Daoy (cell line): ENCODE results near the gene EPHB1. TPM values are rescaled to one million over a fixed set of nuclear protein-coding genes. Genes with fewer than 3 reads are reported as not detected.
A peak's percentile ranks its signal among the peaks of the same experiment; 100 is the strongest.
"Not testable (repeated sequence)": the region's sequence is repeated elsewhere in the genome, so short reads cannot be mapped to it uniquely, and the experiment has no call there.

Experiments used
- DNase-seq: peaks from one replicate; pipeline ENCODE4 v3.0.0-alpha.2; 2015; ENCODE audit warnings: low read depth
- total RNA-seq: library from RNA; depleted of rRNA; stranded (reverse); fragments of >200 nt; shearing (Covaris generic); gene quantifications from 2 replicates; pipeline ENCODE4 v1.2.3, GENCODE V29; 2014

EPHB1 gene
- total RNA-seq, 1 experiment from 2014 or later = 2.5 TPM

DNA sequence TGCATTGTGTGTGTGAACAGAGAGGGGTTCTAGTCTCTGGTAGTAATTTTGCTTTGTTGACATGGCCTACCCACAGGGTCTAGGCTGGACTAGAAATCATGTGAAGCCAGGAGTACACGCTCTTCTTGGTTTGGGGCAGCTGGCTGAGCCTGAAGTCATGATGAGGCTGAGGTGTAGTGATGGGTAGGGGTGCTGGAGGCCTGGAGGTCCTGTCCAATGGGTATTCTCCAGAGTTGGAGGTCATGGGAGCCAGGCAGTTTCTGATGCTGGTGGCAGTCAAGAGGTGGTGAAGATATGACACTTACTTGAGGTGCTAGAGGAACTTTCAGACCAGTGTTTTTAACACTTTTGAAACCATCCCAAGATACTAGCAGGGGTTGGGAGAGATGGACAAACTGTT, 18.5 kb upstream of the EPHB1 start:
- no peak for DNase-seq

GRCh38 chr3:134777341-134777740, 17.7 kb upstream of the EPHB1 start:
- no peak for DNase-seq

GRCh38 chr3:134788283-134788682, 6.8 kb upstream of the EPHB1 start:
- not testable (repeated sequence) for DNase-seq

DNA sequence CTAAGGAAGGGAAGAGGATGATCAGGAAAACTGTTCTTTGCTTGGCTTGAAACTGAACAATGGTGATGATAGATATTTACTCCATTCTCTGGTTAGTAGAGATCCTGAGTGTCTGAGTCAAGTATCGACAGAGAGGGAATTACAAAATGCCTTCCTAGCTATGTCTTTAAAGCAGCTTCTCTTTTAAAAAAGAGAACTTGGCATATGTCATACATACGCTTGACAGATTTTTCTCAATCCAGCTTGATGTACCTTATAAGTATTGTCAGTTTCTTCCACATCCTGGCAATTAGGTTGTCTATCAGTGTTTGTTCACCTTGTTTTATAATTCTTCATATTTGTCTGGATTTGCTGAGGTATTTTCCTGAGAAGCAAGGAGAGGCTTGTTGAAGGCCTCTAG, 5.0 kb upstream of the EPHB1 start:
- DNase-seq = no peak

DNA sequence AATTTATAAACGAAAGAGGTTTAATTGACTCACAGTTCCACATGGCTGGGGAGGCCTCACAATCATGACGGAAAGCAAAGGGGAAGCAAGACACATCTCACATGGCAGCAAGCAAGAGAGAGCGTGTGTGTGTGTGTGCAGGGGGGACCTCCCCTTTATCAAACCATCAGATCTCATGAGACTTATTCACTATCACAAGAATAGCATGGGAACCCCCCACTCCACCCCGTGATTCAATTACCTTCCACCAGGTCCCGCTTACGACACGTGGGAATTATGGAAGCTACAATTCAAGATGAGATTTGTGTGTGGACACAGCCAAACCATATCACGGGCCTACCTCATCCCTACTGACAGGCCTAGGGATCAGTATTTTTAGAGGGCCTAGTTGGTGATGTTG, 3.1 kb upstream of the EPHB1 start:
- DNase-seq = no peak

DNA sequence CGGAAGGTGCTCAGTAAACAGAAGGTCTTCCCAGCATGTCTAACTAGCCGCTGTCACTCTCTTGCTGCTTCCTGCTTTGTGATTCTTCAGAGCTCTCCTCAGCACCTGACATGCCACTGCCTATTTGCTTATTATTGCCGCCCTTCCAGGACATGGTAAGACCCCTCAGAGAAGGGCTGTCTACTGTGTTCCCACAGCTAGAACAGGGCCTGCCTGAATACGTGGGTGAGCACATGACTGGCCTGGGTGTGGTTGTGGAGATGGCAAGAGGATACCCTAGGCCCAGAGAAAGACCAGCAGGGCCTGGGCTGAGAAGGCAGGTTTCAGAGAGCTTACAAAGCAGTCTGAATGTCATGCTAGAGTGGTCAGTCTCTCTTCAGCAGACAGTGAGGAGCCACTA, 2.4 kb upstream of the EPHB1 start:
- DNase-seq = no peak

DNA sequence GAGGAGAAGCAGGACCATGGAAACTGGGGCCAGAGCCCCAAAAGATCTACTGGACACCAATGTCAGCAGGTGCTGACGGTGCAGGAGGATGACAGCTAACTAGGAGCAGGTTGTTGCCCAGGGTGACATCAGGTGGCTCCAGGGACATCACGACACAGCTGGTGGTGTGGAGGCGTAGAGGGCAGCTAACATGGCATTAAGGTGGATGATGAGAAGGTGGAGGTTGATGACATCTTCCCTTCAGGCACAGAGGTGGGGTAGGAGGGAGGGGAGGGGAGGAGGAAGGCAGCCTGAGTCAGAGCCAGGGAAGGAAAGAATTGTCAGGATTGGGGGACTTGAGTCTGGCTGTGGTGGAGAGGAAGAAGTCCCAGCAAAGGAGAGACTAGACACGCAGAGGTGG, 1.5 kb upstream of the EPHB1 start:
- DNase-seq = no peak

GRCh38 chr3:134794323-134794722, 737 bp upstream of the EPHB1 start:
- no peak for DNase-seq

DNA sequence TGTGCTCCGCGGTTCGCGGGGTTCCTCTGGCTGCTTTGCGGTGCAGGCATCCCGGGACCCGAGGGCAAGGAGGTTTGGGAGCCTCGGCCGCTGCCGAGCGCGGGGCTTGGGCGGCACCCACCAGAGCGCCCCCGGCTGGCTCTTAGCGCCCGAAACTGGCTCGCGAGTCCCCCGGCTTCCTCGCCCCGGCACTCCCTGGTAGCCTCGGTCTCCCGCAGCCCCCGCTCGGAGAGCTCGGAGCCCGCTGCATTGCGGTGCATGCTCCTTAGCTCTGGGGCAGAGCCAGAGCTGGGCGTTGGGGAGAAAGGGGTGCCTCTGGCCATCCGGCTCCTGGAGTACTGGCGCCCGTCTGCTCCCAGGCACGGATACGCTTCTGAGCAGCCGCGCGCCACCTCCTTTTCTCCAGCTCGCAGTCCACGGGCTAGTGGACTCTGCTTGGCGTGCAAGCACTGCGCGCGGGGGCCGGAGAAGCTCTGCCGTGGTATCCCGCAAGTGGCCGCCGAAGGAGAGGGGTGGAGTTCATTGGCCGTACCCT, 753 bp downstream of the EPHB1 start:
- peak; percentile 58 for DNase-seq

DNA sequence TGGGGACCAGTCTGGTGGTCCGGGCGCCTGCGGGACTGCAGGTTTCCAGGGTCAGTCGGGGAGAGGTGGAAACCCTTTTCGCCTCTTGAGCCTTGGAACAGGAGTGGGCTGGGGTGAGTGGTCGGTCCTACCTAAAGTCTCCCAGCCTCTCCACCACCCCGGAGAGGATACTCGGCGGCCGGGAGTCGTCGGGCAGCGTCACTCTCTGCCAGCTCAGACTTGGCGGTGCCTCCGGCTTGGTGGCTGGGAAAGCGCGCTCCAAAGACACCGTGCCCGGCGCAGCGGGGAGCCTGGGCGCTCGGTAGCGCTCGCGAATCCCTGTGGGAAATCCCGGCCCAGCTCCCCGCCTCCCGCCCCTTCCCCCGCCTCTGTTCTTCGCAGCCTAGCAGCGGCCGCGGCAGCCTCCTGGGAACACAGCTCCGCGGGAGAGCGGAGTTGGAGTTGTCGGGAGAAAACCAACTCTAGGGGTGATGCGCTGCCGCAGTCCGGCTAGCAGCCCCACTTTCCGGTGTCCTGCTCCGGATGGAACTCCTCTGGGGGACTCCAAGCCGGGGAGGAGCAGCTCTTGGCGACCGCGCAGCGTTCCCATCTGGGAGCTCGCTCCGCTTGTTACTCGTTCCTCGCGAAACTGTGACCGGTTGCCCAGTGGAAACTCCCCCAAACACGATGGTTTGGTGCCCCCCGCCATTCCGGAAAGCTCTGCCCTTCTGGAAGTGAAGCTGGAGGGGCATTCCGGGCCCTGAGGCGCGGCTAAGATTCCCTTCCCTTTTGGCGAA, 1.4 kb downstream of the EPHB1 start:
- DNase-seq = peak; percentile 64

GRCh38 chr3:134797057-134797740, 2.1 kb downstream of the EPHB1 start:
- peak; percentile 24 for DNase-seq

DNA sequence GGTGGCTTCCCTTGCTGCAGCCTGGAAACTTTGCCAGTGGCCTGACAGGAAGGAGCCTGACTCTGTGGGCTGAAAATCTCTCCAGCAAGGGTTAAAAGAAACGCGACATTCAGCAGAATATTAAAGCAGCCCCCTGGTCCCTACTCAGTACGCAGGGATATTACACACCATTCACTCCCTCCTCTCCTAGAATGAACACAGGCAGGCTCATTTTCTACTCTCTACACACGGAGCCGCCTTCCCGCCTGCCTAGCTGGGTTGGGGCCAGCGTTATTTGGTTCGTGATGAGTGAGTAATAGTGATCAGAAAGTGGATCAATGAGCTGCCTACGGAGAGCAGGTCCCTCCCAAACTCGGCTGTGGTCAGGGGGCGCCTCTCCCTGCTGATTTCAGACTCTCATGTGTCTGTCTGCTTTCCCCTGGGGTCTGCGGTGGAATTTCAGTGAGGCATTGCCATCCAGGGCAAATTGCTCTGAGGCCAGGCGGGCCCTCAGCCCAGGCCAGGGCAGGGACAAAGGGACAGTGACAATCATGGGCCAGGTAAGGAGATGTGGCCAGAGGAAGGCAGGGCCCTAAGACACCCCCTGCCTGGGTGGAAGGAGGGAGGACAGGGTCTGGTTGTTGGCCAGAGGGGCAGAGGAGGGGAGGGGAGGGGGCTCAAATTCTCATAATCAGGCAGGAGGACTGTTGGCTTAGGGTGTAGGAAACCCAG, 2.8 kb downstream of the EPHB1 start:
- DNase-seq = no peak

GRCh38 chr3:134798681-134799311, 3.7 kb downstream of the EPHB1 start:
- DNase-seq = no peak

GRCh38 chr3:134799393-134799792, 4.3 kb downstream of the EPHB1 start:
- peak; percentile 29 for DNase-seq

GRCh38 chr3:134801204-134801958, 6.3 kb downstream of the EPHB1 start:
- DNase-seq = no peak

DNA sequence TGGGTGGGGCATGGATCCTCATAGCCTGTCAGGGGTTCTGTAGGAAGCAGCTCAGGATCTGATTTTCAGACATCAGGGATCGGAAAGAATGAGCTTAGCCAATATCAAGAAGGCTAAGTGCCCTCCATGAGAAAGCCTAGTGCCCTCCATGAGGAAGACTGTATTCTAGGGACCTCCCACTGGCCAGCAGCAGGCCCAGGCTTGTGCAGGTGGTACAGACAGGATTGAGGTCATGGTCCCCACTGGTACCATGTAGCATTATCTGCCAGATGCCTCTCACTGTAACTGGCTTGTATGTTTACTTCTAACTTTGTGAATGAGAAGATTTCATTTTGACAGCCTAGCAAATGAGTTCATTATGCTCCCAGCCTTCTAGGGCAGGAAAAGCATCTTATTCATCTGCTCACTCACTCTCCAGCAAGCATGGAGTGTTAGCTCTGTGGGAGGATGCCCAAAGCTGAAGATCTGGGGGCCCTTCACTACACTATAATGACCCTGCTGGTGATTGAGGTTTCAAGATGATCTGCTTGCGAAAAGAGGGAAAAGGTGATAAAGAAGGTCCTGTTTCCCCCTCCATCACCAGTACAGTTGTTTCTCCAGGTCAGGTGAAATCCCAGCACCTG, 7.5 kb downstream of the EPHB1 start:
- DNase-seq = no peak

DNA sequence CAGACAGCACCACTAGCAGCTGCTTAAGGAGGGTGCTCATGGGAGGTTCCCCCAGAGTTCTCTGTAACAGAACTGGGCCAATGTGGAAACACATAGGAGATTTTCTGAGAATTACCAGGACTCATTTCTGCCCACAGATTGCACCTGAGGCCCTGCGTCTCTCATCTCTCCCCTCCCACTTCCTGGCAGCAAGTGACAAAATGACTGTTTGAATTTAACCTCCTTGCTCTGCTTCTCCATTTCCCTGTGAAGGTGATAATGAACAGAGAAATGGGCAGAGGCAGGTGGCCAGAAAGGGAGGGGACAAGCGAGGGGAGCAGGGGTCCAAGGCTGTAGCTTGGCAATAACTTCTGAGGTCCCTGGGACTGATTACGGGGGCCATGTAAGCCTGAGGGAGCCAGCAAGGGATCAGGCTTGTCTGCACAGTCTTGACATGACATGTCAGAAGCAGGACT, 8.0 kb downstream of the EPHB1 start:
- DNase-seq = no peak

DNA sequence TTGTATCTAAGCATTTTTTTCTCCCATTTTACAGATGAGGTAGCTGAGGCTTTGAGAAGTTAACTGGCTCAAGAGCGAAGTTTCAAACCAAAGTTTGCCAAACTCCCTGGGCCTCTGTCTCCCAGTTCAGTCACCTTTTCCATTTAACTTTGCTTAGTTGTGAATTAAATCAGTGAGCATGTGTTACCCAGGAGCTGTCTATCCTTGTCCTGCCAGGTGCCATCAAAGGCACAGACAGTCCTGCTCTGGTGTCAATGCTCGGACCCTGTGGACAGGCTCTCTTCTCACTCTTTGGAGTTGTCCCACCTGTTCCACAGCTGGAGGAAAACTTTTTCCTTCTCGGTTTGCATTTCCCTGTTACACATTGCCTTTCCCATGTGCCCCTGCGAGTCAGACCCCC, 8.6 kb downstream of the EPHB1 start:
- no peak for DNase-seq

DNA sequence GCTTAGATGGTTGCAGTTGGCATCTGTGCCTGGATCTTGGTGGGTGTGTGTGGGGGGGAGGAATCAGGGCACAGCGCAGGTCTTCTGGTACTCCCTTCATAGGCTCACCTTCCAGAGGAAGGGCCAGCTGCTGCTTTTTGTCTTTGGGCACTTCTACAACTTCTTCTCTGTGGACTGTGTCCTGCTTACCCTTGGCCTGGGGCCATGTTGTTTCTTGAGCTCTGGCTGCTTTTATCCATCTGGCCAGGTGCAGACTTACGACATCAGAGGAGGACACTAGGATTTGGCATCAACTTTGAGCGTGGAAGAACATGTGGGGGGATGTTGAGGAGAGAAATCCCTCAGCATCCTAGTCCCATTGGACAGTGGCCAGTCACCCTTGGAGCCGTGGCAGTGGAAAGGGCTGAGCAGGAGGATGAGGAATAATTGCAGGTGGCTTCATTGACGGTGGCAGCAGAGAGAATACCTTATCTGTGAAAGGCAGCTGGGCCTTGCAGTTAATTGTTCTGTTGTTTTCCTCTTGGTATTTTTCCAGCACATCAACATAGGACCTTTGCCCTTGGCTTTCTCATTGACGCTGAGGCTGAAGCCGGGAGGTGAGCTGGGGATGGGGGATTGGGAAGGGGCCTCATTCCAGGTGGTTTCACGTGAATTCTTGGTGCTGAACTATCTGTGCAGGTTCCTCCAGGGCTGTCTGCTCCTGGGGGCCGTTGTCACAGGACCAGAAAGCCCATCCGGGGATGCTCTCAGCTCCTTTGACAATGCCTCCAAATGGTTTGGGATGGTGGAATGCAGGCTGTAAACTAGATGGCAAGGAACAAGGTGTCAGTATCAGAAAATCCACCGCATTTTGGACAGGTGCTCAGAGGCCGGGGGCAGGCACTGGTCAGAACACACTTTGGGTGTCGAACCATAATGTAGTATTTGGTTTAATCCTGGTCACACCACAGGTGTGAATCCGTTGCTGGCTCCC, 9.7 kb downstream of the EPHB1 start:
- DNase-seq = no peak

- no peak for DNase-seq
These were observed 12.1 kb downstream of the EPHB1 start for GRCh38 chr3:134807189-134807588.
